SU-DHL-6 (cell line): ENCODE data around the gene ZMPSTE24.

Experiments
- CTCF ChIP-seq: fragments of 200-600 bp; sonication (generic); IDR thresholded peaks from one replicate; pipeline ENCODE4 v1.5.1; 2017; ENCODE audit warnings: antibody characterized with exemption, mild to moderate bottlenecking, low read length, moderate library complexity; ENCODE audit not compliant: insufficient read depth, poor library complexity, severe bottlenecking
- EZH2phosphoT487 ChIP-seq: fragments of 200-600 bp; sonication (generic), shearing (Covaris generic); conservative IDR thresholded peaks from 2 replicates; pipeline ENCODE4 v1.6.1; 2018; ENCODE audit warnings: mild to moderate bottlenecking, antibody characterized with exemption, low read length, moderate library complexity, mixed read lengths

GRCh38 chr1:40301541-40302299 is 43.7 kb downstream of the ZMPSTE24 start:
- TF ChIP-seq CTCF: no peak
- TF ChIP-seq EZH2phosphoT487: no peak
